Mucosa of gallbladder (tissue), 1 donor: ENCODE measurements around the gene FTCD. TPM values are rescaled to one million over a fixed set of nuclear protein-coding genes. Genes with fewer than 3 reads are reported as not detected.
"Not testable (repeated sequence)": the region's sequence is repeated elsewhere in the genome, so short reads cannot be mapped to it uniquely, and the experiment has no call there.

Source experiments
- DNase-seq: peaks from one replicate; pipeline ENCODE4 v3.0.0-alpha.2; 2020; ENCODE audit warnings: low spot score
- total RNA-seq: library from RNA; stranded (reverse); gene quantifications from one replicate; pipeline ENCODE4 v1.2.1, GENCODE V29; 2021
- donor health status: DM: no; HTN: no; CAD: no.

FTCD gene
- total RNA-seq, 1 donor from 2014 or later = 1.3 TPM

GRCh38 chr21:46111857-46112724, 43.3 kb downstream of the FTCD start:
- DNase-seq = no peak

DNA sequence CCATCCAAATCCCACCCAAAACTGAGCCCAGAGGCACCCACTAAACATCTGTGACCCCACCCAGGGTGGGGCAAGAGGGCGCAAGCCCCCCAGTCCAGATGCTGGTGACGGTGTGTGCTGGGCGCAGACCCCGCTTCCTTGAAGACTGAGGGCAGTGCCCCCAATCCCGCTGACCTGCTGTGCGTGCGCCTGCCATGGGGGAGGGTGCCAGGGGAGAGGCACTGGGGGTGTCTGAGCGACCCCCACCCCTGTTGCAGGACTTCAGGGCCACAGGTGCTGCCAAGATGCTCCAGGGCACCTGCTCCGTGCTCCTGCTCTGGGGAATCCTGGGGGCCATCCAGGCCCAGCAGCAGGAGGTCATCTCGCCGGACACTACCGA, 44.2 kb downstream of the FTCD start:
- no peak for DNase-seq

- peak; percentile 24 for DNase-seq
Measured at GRCh38 chr21:46110499-46111192, 44.7 kb downstream of the FTCD start.

- DNase-seq = no peak
Measured at GRCh38 chr21:46109313-46110221, 45.8 kb downstream of the FTCD start.

DNA sequence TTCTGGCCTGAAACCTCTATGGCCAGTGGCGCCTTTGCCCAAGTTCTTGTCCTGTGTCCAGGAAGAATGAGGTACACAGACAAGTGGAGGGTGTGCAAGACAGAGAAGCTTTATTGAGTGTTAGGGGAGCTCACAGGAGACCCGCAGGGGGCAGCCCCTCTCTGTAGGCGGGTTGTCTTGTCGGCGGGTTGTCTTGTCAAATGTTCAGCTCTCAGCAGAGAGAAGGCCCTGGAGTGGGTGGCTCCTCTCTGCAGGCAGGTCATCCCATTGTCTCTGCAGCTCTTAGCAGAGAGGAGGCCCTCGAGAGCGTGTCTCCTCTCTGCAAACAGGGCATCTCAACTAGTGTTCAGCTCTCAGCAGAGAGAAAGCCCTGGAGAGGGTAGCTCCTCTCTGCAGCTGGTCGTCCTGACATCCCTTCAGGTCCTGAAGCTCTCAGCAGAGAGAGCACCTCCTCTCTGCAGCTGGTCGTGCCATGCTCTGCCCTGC, 46.5 kb downstream of the FTCD start:
- DNase-seq = no peak

DNA sequence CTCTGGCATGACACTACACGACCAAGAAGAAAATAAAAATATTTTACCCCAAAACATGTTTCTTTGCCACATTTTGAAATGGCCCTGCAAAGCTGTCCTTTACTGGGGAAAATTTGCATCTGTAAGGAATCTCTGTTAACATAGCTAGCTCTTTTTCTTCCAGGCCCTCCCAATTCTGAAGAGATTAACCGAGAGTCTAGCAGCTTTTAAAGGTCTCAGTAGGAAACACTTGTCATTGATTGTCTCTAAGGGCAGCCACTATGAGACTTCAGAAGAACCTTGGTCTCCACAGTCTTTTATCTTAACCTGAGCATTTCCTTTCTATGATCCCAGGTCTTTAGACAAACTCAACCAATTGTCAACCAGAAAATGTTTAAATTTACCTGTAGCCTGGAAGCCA, 48.0 kb downstream of the FTCD start:
- DNase-seq = not testable (repeated sequence)

DNA sequence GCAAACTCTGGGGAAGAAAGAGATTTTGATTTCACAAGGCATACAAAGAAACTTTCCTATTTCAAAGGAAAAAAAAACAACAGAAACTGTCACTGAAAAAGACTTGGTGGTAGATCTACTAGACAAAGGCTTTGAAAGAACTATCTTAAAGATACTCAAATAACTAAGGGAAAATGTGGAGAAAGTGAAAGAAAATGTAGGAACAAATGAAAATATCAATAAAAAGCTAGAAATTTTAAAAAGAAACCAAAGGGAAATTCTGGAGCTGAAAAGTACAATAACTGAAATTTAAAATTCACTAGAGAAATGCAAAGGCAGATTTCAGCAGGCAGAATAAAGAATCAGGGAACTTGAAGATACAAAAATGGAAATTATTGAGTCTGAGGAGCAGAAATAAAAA, 51.3 kb downstream of the FTCD start:
- no peak for DNase-seq

GRCh38 chr21:46100906-46101305, 54.5 kb downstream of the FTCD start:
- DNase-seq = no peak

GRCh38 chr21:46100426-46100825, 55.0 kb downstream of the FTCD start:
- DNase-seq = no peak

GRCh38 chr21:46100020-46100419, 55.4 kb downstream of the FTCD start:
- DNase-seq = peak; percentile 8

GRCh38 chr21:46099476-46099875, 55.9 kb downstream of the FTCD start:
- DNase-seq = peak; percentile 9

- peak; percentile 11 for DNase-seq
Measured at GRCh38 chr21:46098303-46099141, 56.9 kb downstream of the FTCD start.

- peak; percentile 35 for DNase-seq
Measured at GRCh38 chr21:46097336-46098293, 57.8 kb downstream of the FTCD start, which contains the start of gene COL6A2. Gene COL6A2 (plus strand): TSS chr21:46098112.

- DNase-seq = peak; percentile 8
Measured at GRCh38 chr21:46096596-46097335, 58.6 kb downstream of the FTCD start.

DNA sequence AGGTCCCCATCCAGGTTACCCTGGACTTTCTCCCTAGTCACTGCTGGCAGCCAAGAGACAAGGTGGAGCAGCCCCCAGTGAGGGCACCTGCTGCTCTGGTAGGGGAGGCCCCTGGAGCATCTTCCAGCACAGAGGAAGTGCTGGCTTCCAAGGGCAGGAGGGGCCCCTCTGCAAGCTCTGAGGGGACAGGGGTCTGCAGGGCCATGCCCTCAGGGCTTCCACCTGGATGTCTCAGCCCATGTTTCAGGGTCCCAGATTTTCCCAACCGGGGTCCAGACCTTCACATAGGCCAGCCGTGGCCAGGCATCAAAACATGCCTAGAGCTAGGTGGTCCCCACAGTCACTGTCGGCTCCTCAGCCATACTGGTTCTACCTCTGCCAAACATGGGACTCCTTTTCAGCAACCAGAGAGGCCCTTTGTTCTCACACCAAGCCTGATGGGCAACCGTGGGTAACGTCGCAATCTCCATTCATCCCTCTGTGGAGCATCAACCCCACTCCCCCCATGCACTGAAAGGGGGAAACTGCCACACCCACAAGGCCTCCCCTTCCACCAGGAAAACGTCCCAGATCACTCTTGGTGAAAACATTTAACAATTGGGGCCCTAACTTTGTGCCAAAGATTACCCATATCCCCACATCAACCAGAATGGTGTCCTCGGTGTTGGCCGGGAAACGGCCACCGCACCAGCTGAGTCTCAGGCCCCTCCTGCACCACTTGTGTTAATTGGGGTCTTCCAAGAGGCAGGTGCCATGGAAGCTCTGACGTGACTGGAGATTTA, 59.4 kb downstream of the FTCD start:
- DNase-seq = no peak

- DNase-seq = peak; percentile 8
Measured at GRCh38 chr21:46095083-46095719, 60.2 kb downstream of the FTCD start.

DNA sequence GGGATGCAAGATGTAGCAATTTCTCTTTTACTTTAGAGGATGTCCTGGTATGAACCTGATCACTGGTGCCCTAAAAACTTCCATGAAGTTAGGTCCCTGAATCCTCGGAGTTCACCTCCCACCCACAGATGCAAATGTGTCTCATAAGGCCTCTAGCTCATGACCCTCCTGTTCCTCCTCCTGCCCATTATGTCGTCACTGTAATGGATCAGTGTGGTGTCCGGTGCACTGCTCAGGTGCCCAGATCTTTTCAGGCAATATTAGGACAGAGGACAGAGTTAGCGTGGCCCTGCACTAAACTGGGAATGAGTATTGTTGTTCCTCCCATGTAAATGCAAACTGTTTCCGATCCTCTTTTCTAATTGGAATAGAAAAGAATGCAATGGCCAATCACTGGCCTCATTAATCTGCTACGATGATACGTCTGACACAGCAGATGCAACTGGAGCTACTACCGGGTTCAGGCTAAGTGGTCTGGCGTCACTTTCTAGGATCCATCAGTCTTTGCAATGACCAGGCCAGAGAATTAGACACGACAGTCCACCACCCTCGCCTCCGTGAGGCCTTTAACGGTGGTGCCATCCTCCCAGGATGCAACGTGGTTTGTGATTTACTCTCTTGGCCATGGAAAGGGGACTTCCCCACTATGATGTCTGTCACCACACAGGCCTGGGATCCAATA, 60.8 kb downstream of the FTCD start:
- DNase-seq = no peak
